Astrocyte of the cerebellum (primary cell): Measurements from ENCODE around the gene KIF12.
A peak's percentile ranks its signal among the peaks of the same experiment; 100 is the strongest.
"Not testable (repeated sequence)": the region's sequence is repeated elsewhere in the genome, so short reads cannot be mapped to it uniquely, and the experiment has no call there.

Experiments used
- DNase-seq: peaks from one replicate; pipeline ENCODE4 v3.0.0-alpha.2; 2011; ENCODE audit warnings: low read depth
- H3K4me3 ChIP-seq: 2 replicates; pipeline ENCODE4 v1.5.1; 2011; ENCODE audit warnings: mild to moderate bottlenecking, low read depth, low read length, moderate library complexity
- in situ Hi-C: cut with HindIII; loops from 2 replicates; pipeline ENCODE4 v1.10.0; 2017; ENCODE audit warnings: low sequenced_read_pairs
- TF ChIP-seq, protein P1 (sequence below): IDR thresholded peaks from 2 replicates; pipeline ENCODE4 v1.5.1; 2012; ENCODE audit warnings: low read length, low read depth, moderate library complexity, mild to moderate bottlenecking; ENCODE audit errors: missing control alignments

KIF12 gene

DNA sequence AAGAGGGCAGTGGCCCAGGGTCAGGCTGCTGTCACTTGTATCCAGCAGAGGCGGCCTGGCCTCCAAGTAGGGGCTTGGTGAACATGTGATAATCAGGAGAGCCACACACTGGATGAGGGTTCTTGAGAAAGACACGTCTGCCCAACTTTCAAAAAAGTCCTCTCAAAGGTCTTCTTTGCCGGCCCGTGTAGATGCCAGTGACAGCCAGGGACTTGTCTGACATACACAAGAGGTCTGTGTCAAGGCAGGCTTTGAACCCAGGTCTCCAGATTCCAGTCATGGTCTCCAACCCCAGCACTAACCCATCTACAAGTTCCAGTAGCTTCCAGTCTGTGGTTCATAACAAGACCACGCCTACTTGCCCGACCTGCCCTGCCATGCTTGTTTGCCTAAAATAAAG lies 13.1 kb downstream of the KIF12 start:
- in situ Hi-C loops: no loop called here
- DNase-seq: no peak
- no peak overlapping the region for H3K4me3 ChIP-seq
- TF ChIP-seq, protein P1, sequence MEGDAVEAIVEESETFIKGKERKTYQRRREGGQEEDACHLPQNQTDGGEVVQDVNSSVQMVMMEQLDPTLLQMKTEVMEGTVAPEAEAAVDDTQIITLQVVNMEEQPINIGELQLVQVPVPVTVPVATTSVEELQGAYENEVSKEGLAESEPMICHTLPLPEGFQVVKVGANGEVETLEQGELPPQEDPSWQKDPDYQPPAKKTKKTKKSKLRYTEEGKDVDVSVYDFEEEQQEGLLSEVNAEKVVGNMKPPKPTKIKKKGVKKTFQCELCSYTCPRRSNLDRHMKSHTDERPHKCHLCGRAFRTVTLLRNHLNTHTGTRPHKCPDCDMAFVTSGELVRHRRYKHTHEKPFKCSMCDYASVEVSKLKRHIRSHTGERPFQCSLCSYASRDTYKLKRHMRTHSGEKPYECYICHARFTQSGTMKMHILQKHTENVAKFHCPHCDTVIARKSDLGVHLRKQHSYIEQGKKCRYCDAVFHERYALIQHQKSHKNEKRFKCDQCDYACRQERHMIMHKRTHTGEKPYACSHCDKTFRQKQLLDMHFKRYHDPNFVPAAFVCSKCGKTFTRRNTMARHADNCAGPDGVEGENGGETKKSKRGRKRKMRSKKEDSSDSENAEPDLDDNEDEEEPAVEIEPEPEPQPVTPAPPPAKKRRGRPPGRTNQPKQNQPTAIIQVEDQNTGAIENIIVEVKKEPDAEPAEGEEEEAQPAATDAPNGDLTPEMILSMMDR: no peak

DNA sequence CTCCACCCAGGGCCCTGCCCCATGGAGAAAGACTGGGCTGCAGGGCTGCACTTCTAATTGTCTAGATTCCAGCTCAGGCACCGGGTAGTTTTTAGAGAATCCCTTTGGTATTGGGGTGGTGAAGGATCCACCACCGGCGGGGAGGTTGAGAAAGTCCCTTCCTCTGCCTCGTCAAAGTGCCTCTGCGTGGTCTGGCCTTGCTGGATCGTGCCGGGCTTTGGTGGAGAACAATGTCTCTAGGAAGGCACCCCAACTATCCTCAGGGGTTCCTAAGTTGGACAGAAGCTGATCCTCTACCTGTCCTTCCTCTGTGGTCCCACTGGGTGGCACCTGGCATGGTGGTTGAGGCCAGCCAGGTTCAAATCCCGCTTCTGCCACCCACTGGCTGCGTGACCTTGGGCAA lies 13.7 kb downstream of the KIF12 start:
- TF ChIP-seq, protein P1: no peak
- in situ Hi-C loops: no loop called here
- no peak overlapping the region for H3K4me3 ChIP-seq
- no peak for DNase-seq

DNA sequence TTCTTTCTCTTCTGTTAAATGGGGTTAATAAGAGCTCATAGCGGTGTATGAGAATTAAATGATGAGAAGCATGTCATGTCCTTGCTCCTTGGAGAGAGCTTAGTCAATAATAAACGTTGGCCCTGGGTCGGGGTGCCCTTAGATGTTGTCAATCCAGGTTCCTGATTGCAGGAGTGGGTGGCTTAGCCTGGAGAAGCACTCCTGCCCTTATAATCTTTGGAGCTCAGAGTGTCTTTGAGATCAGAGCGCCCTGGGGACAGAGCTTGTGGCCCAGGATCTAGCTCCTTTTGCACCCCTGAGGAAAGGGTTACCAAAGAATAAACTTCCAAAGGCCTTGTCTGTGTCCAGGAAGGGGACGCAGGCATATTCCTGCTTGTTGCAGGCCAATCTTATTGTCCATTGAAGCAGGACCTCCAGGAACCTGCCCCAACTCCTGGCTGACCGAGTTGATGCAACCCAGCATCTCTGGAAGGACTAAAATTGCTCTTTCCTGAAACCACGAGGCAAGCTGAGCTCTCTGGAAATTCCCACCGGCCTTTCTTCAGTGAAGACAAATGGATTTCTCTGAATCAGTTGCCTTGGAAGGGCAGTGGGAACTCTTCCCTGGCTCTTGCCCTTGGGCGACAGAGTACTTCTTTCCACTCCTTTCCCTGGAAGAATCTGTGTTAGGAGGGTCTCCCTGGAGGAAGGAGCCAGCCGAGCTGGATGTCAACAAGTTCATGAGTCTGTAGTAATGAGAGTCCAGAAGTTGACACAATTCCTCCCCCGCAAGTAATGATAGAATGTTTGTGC lies 14.6 kb downstream of the KIF12 start:
- in situ Hi-C loops: no loop called here
- no peak overlapping the region for H3K4me3 ChIP-seq
- TF ChIP-seq, protein P1: no peak
- no peak for DNase-seq

DNA sequence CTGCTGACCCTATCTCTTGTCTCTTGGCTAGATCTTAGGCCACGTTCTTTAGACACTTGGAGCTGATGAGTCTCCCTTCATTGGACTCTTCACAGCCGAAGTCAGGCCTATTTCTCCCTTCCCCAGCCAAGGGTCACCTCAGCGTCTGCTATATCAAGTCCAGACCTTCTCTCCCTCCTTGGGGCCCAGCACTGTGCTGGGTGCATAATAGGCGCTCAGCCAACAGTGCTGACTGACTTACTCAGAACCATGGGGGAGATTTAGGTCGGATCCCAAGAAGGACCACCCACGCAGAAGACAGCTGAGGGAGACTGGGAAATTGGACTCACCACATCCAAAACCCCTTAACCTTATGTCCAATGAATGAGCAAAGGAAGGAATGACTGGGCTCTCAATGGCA lies 15.4 kb downstream of the KIF12 start:
- no peak for DNase-seq
- no peak overlapping the region for H3K4me3 ChIP-seq
- TF ChIP-seq, protein P1: no peak
- in situ Hi-C loops: no loop called here

DNA sequence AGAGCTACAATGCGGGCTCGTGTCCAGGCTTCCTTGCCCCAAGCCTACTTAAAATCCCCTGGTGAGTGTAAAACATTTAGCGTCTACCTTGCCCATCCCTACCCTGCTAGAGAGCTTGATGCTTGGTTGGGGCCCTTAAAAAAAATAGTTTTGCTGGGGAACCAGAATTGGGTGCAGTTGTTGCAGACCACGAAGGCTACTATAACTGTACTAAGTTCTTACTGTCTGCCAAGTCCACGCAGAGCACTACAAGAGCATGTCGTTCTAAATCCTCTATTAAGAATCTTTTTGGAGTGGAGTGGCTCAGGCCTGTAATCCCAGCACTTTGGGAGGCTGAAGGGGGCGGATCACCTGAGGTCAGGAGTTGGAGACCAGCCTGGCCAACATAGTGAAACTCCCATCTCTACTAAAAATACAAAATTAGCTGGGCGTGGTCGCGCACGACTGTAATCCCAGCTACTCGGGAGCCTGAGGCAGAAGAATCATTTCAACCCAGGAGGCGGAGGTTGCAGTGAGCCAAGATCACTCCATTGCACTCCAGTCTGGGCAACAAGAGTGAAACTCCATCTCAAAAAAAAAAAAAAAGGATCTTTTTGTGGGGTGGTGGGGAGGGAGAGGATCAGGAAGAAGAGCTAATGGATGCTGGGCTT lies 16.2 kb downstream of the KIF12 start:
- in situ Hi-C loops, H3K4me3 ChIP-seq, DNase-seq: not testable (repeated sequence)

DNA sequence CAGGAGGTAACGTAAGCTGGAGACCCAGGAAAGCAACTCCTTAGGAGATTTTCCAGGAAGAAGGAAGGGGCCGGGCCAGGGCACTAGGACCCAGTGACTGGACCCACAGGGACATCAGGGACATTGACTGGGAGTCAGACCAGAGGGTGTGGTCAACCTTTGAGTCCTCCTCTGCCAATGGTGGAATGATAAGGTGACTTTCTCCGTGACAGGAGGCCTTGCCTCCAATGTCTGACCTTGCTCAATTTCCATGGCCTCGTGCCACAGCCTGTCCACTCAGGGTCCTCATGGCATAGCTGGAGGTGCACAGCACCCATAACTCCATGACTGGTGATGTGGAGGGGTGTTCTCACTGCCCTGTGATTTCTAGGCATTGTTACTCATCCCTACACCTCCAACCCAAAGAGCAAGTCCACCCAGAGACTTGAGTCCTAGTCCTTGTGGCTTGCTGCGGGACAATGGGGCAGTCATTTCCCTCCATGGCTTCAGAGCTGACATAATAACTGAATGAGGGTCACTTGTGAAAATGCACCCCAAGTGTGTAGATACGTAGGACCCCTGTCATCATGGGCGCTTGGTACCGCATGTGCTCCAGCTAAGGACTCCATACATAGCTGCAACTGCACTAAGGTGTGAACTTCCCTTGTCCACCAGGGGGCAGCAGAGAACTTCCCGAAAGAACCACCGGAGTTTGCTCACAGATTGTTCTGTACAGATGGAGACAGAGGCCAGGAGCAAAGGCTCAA lies 16.9 kb downstream of the KIF12 start:
- TF ChIP-seq, protein P1: peak; percentile 92
- peak; percentile 80 for DNase-seq
- in situ Hi-C loops: no loop called here
- H3K4me3 ChIP-seq: no peak overlapping the region

DNA sequence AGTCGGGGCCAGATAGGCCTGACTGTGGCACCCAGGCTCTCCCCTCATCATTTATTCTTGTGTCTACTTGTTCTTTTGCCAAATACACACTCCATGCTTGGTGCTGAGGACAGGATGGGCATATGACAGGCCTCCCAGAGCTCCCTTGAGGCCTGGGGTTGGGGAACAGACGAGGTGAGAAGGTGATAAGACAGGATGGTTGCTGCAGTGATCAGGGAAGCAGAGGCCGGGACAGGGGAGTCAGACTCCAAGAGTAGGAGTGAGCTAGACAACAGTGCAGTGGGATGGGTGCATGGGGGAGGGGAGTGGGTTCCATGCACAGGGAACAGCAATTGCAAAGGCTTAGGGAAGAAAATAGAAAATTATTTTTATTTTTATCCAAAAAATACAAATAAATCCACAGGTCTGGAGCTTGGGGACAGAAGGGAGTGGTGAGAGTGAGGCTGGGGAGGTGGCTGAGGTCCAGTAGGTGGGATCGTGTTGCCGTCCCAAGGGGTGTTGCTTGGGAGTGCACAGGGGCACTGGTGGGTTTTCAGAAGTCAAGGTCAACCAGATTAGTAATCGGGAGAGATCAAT lies 17.6 kb downstream of the KIF12 start:
- TF ChIP-seq, protein P1: no peak
- no peak for DNase-seq
- H3K4me3 ChIP-seq: no peak overlapping the region
- in situ Hi-C loops: no loop called here
